ENCODE results near the gene ZMYND11. TPM values are rescaled to one million over a fixed set of nuclear protein-coding genes. Genes with fewer than 3 reads are reported as not detected.

Gene ZMYND11
- total RNA-seq, 1 experiment from 2014 or later, result 64.1 TPM

GRCh38 chr10:191703-192518, 56.7 kb downstream of the ZMYND11 start:
- peak; percentile 58 for DNase-seq (ENCODE audit: low read depth)

- DNase-seq (ENCODE audit: low read depth), result no peak
Measured at GRCh38 chr10:194281-194680, 59.0 kb downstream of the ZMYND11 start.

GRCh38 chr10:200405-200804, 65.2 kb downstream of the ZMYND11 start:
- no peak for DNase-seq (ENCODE audit: low read depth)

- DNase-seq (ENCODE audit: low read depth), result no peak
Measured at GRCh38 chr10:201328-201771, 66.1 kb downstream of the ZMYND11 start.

- no peak for DNase-seq (ENCODE audit: low read depth)
Measured at GRCh38 chr10:208616-209015, 73.4 kb downstream of the ZMYND11 start.

- DNase-seq (ENCODE audit: low read depth), result peak; percentile 5
Measured at GRCh38 chr10:209357-209756, 74.1 kb downstream of the ZMYND11 start.

GRCh38 chr10:210297-210696, 75.0 kb downstream of the ZMYND11 start:
- no peak for DNase-seq (ENCODE audit: low read depth)

- DNase-seq (ENCODE audit: low read depth), result no peak
Measured at GRCh38 chr10:215444-215843, 80.2 kb downstream of the ZMYND11 start.

- DNase-seq (ENCODE audit: low read depth), result no peak
Measured at GRCh38 chr10:218798-219197, 83.5 kb downstream of the ZMYND11 start.

- no peak for DNase-seq (ENCODE audit: low read depth)
Measured at GRCh38 chr10:219731-220472, 84.6 kb downstream of the ZMYND11 start.

GRCh38 chr10:224571-224970, 89.3 kb downstream of the ZMYND11 start:
- no peak for DNase-seq (ENCODE audit: low read depth)

- DNase-seq (ENCODE audit: low read depth), result no peak
Measured at GRCh38 chr10:226018-226417, 90.8 kb downstream of the ZMYND11 start.

GRCh38 chr10:227014-227413, 91.8 kb downstream of the ZMYND11 start:
- peak; percentile 33 for DNase-seq (ENCODE audit: low read depth)

- no peak for DNase-seq (ENCODE audit: low read depth)
Measured at GRCh38 chr10:228366-228765, 93.1 kb downstream of the ZMYND11 start.

- DNase-seq (ENCODE audit: low read depth), result peak; percentile 14
Measured at GRCh38 chr10:230758-231157, 95.5 kb downstream of the ZMYND11 start.

GRCh38 chr10:232061-232460, 96.8 kb downstream of the ZMYND11 start:
- no peak for DNase-seq (ENCODE audit: low read depth)

GRCh38 chr10:232878-233277, 97.6 kb downstream of the ZMYND11 start:
- no peak for DNase-seq (ENCODE audit: low read depth)

- DNase-seq (ENCODE audit: low read depth), result no peak
Measured at GRCh38 chr10:234708-235406, 99.6 kb downstream of the ZMYND11 start.

- no peak for DNase-seq (ENCODE audit: low read depth)
Measured at GRCh38 chr10:235915-236314, 100.7 kb downstream of the ZMYND11 start.

- peak; percentile 75 for DNase-seq (ENCODE audit: low read depth)
Measured at GRCh38 chr10:239109-239508, 103.9 kb downstream of the ZMYND11 start.

GRCh38 chr10:241451-241850, 106.2 kb downstream of the ZMYND11 start:
- DNase-seq (ENCODE audit: low read depth), result no peak

- no peak for DNase-seq (ENCODE audit: low read depth)
Measured at GRCh38 chr10:241966-242643, 106.8 kb downstream of the ZMYND11 start.

Data from LHCN-M2 (cell line).